Testis (tissue), 3 donors: Measurements from ENCODE around the gene EPHA6. TPM values are rescaled to one million over a fixed set of nuclear protein-coding genes. Genes with fewer than 3 reads are reported as not detected.

Source experiments
- DNase-seq: peaks from one replicate; pipeline ENCODE4 v3.0.0-alpha.2; 2019
- H3K27ac ChIP-seq, 2 donors: fragments of 200-600 bp; sonication (generic); one replicate each; pipeline ENCODE4 v1.5.1; 2019
- H3K27me3 ChIP-seq: fragments of 200-600 bp; sonication (generic); one replicate; pipeline ENCODE4 v1.5.1; 2019
- H3K36me3 ChIP-seq: fragments of 200-600 bp; sonication (generic); one replicate; pipeline ENCODE4 v1.5.1; 2017; ENCODE audit warnings: low read depth; ENCODE audit errors: missing control alignments
- H3K4me1 ChIP-seq: fragments of 200-600 bp; sonication (generic); one replicate; pipeline ENCODE4 v1.5.1; 2019
- H3K4me3 ChIP-seq, 2 donors: fragments of 200-600 bp; sonication (generic); one replicate each; pipeline ENCODE4 v1.5.1; 2017 to 2019
- H3K9me3 ChIP-seq: fragments of 200-600 bp; sonication (generic); one replicate; pipeline ENCODE4 v1.5.1; 2017
- CTCF ChIP-seq, 3 experiments: fragments of 450-650 bp in 2 of 3; fragments of 200-600 bp in 1 of 3; sonication (generic) in 1 of 3; IDR thresholded peaks; one replicate each; pipeline ENCODE4 v1.5.1; 2016 to 2019; ENCODE audit warnings: antibody characterized with exemption in 3 of 3, mild to moderate bottlenecking in 2 of 3, moderate library complexity in 1 of 3
- POLR2A ChIP-seq: fragments of 450-650 bp; IDR thresholded peaks from one replicate; pipeline ENCODE4 v1.6.1; 2017; ENCODE audit warnings: antibody characterized with exemption, mild to moderate bottlenecking, moderate library complexity
- WGBS, 2 donors: methylation state at CpG; one replicate each; pipeline ENCODE4 v1.1.5; 2018; 5-methylcytosine and 5-hydroxymethylcytosine counted together
- intact Hi-C: fragments of 100-400 bp; cut with DNase I; formaldehyde crosslinking; loops from one replicate; pipeline ENCODE4 v1.15.1; 2023; ENCODE audit warnings: low total_unique reads
- polyA plus RNA-seq: library from polyadenylated mRNA; stranded (reverse); fragments of 350-450 nt; fragmentation: Illumina TruSeq; extraction: RNeasy Lipid Tissue Mini Kit (QIAGEN cat#74804); gene quantifications from one replicate; pipeline ENCODE4 v1.2.3, GENCODE V29; 2014; ENCODE audit warnings: low read depth, low replicate concordance; ENCODE audit not compliant: insufficient read depth
- total RNA-seq, 2 donors: library from RNA; depleted of rRNA; stranded (reverse); fragments of >200 nt; gene quantifications; one replicate each; pipeline ENCODE4 v1.2.3, GENCODE V29; 2016

The EPHA6 gene
- total and polyA plus RNA-seq, 3 donors from 2014 or later: 9.8 to 33.0 (median 21.2) TPM

GRCh38 chr3:97694876-97695275 is 880.5 kb downstream of the EPHA6 start:
- H3K9me3 ChIP-seq: no peaks in the 10 kb centered on the region
- H3K27ac ChIP-seq: no peak overlapping the region
- 63 to 81% methylated on average over 1 of the region's 1 CpG for WGBS, 2 donors
- intact Hi-C loops: no loop called here
- H3K4me1 ChIP-seq: no peaks in the 10 kb centered on the region
- no peaks in the 10 kb centered on the region for H3K27me3 ChIP-seq
- TF ChIP-seq POLR2A (no peak), CTCF (IDR thresholded peaks at IDR 0.05) (no peak)
- no peaks in the 10 kb centered on the region for H3K36me3 ChIP-seq
- DNase-seq: no peak
- no peak overlapping the region for H3K4me3 ChIP-seq

- no peak for DNase-seq
- Histone ChIP-seq H3K9me3 (no peaks in the 10 kb centered on the region), H3K36me3 (no peaks in the 10 kb centered on the region), H3K27me3 (no peaks in the 10 kb centered on the region), H3K27ac (no peak overlapping the region), H3K4me3 (no peak overlapping the region), H3K4me1 (no peaks in the 10 kb centered on the region)
- TF ChIP-seq POLR2A (no peak), CTCF (IDR thresholded peaks at IDR 0.05) (no peak)
- WGBS, 2 donors: 66 to 70% methylated on average over 5 of the region's 5 CpGs
- intact Hi-C loops: no loop called here
Observed at GRCh38 chr3:97698691-97699090, 884.3 kb downstream of the EPHA6 start.

- H3K4me3 ChIP-seq: no peak overlapping the region
- no peaks in the 10 kb centered on the region for H3K36me3 ChIP-seq
- no peak overlapping the region for H3K27ac ChIP-seq
- no peak for TF ChIP-seq POLR2A
- TF ChIP-seq CTCF (IDR thresholded peaks at IDR 0.05): no peak
- H3K27me3 ChIP-seq: no peaks in the 10 kb centered on the region
- H3K9me3 ChIP-seq: no peaks in the 10 kb centered on the region
- no peak for DNase-seq
- WGBS, 2 donors: 96 to 98% methylated on average over 2 of the region's 2 CpGs
- intact Hi-C loops: no loop called here
- no peaks in the 10 kb centered on the region for H3K4me1 ChIP-seq
Observed at GRCh38 chr3:97699889-97700288, 885.5 kb downstream of the EPHA6 start.

- no peak overlapping the region for H3K27ac ChIP-seq
- TF ChIP-seq CTCF (IDR thresholded peaks at IDR 0.05) (no peak), POLR2A (no peak)
- intact Hi-C loops: no loop called here
- H3K9me3 ChIP-seq: no peaks in the 10 kb centered on the region
- H3K4me3 ChIP-seq: no peak overlapping the region
- WGBS, 2 donors: 72 to 80% methylated on average over 2 of the region's 2 CpGs
- DNase-seq: no peak
- H3K27me3 ChIP-seq: no peaks in the 10 kb centered on the region
- no peaks in the 10 kb centered on the region for H3K36me3 ChIP-seq
- no peaks in the 10 kb centered on the region for H3K4me1 ChIP-seq
Observed at GRCh38 chr3:97705764-97706163, 891.4 kb downstream of the EPHA6 start.

- WGBS, 2 donors: 88 to 91% methylated on average over 4 of the region's 4 CpGs
- Histone ChIP-seq H3K27ac (no peak overlapping the region), H3K27me3 (no peaks in the 10 kb centered on the region), H3K4me3 (no peak overlapping the region), H3K36me3 (no peaks in the 10 kb centered on the region), H3K9me3 (no peaks in the 10 kb centered on the region), H3K4me1 (no peaks in the 10 kb centered on the region)
- intact Hi-C loops: no loop called here
- no peak for DNase-seq
- no peak for TF ChIP-seq CTCF (IDR thresholded peaks at IDR 0.05)
- no peak for TF ChIP-seq POLR2A
Observed at GRCh38 chr3:97706226-97706625, 891.8 kb downstream of the EPHA6 start.
